ENCODE measurements around the gene HOXD12.

The HOXD12 gene

DNA sequence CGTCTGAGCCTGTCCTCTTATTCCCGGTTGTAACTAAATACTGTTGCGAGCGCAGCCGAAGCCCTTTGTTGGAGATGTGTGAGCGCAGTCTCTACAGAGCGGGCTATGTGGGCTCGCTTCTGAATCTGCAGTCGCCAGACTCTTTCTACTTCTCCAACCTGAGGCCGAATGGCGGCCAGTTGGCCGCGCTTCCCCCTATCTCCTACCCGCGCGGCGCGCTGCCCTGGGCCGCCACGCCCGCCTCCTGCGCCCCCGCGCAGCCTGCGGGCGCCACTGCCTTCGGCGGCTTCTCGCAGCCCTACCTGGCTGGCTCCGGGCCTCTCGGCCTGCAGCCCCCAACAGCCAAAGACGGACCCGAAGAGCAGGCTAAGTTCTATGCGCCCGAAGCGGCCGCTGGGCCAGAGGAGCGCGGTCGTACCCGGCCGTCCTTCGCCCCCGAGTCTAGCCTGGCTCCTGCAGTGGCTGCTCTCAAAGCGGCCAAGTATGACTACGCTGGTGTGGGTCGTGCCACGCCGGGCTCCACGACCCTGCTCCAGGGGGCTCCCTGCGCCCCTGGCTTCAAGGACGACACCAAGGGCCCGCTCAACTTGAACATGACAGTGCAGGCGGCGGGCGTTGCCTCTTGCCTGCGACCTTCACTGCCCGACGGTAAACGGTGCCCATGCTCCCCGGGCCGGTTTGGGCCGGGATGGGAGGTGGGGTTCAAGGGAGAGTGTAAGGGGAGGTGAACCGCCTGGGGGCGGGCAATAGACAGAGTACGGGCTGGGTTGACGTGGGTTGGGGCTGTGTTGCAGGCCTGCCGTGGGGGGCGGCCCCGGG is at the start of gene HOXD12:
HOXD12 (plus strand) TSS at position 68 of the 819 bp plus-strand sequence; CDS start at position 75, 7 bp downstream.
- H3K9ac ChIP-seq (ENCODE audit: low read length): no peak within 1 kb of the TSS
- H3K27ac ChIP-seq (ENCODE audit: low read depth, low read length): no peak within 1 kb of the TSS
- no peak within 1 kb of the TSS for H3K4me3 ChIP-seq (ENCODE audit: low read length)
- peaks cover 51% of the 10 kb centered on the region for H3K27me3 ChIP-seq (ENCODE audit: control insufficient read depth, insufficient read depth, low read length)
- peaks cover 2% of the 10 kb centered on the region for H3K4me1 ChIP-seq (ENCODE audit: control insufficient read depth, insufficient read depth, low read length)
- no peaks in the 10 kb centered on the region for H3K36me3 ChIP-seq (ENCODE audit: control insufficient read depth, insufficient read depth, low read length)

- no peaks in the 10 kb centered on the region for H3K27me3 ChIP-seq (ENCODE audit: control insufficient read depth, insufficient read depth, low read length)
- H3K27ac ChIP-seq (ENCODE audit: low read depth, low read length): no peak overlapping the region
- H3K36me3 ChIP-seq (ENCODE audit: control insufficient read depth, insufficient read depth, low read length): no peaks in the 10 kb centered on the region
- no peaks in the 10 kb centered on the region for H3K4me1 ChIP-seq (ENCODE audit: control insufficient read depth, insufficient read depth, low read length)
- H3K9ac ChIP-seq (ENCODE audit: low read length): no peak overlapping the region
- no peak overlapping the region for H3K4me3 ChIP-seq (ENCODE audit: low read length)
Observed at GRCh38 chr2:176056406-176056805, 43.2 kb upstream of the HOXD12 start.

GRCh38 chr2:176063958-176064357 is 35.6 kb upstream of the HOXD12 start:
- no peaks in the 10 kb centered on the region for H3K36me3 ChIP-seq (ENCODE audit: control insufficient read depth, insufficient read depth, low read length)
- no peak overlapping the region for H3K4me3 ChIP-seq (ENCODE audit: low read length)
- no peak overlapping the region for H3K9ac ChIP-seq (ENCODE audit: low read length)
- H3K27me3 ChIP-seq (ENCODE audit: control insufficient read depth, insufficient read depth, low read length): peaks cover 18% of the 10 kb centered on the region
- no peaks in the 10 kb centered on the region for H3K4me1 ChIP-seq (ENCODE audit: control insufficient read depth, insufficient read depth, low read length)
- no peak overlapping the region for H3K27ac ChIP-seq (ENCODE audit: low read depth, low read length)

DNA sequence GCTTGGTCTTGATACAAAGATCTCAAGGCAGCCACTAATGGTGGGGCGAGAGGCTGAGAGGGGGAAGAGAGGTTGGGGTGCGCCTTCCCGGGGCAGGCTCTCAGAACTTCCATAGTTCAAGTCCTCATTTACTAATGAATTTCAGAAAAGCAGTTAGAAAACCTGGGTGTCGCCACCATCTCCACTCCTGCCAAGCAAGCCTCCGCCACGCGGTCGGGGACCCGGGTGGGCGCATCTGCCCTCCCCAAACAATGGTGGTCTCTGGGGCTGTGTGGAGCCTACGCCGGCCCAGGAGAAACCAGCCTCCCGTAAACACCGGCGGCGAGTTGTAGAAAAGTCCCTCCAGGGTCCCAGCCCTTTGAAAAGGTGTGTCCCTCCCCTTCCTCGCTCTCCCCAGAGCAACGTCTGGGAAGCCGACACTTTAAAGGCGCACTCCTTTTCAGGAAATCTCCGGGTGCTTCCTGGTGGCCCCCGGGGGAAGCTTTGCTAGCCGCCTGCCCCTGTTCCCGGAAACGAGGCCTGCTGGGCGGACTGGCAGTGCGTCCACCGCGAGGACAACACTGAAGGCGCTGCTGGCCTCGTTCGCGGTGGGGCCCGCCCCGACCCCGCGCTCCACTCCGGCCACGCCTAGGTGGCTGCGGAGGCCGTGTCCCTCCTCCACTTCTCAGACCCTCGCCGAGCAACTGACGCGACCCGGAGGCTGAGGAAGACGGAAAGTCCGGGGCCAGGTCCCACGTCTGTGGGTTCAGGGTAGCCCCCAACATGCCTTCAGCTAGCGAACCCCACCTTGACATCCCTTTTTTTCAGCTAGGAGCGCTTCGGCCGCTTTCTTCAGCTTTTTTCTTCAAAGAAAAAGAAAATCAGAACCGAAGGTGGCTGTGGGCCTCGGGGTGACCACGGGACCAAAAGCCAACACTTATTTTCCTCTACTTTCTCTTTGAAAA is 32.7 kb upstream of the HOXD12 start:
- H3K27me3 ChIP-seq (ENCODE audit: control insufficient read depth, insufficient read depth, low read length): peaks cover 39% of the 10 kb centered on the region
- no peak overlapping the region for H3K9ac ChIP-seq (ENCODE audit: low read length)
- no peak overlapping the region for H3K27ac ChIP-seq (ENCODE audit: low read depth, low read length)
- H3K36me3 ChIP-seq (ENCODE audit: control insufficient read depth, insufficient read depth, low read length): no peaks in the 10 kb centered on the region
- H3K4me1 ChIP-seq (ENCODE audit: control insufficient read depth, insufficient read depth, low read length): no peaks in the 10 kb centered on the region
- peak overlapping the region; percentile 47 for H3K4me3 ChIP-seq (ENCODE audit: low read length)

- H3K27ac ChIP-seq (ENCODE audit: low read depth, low read length): no peak overlapping the region
- no peak overlapping the region for H3K9ac ChIP-seq (ENCODE audit: low read length)
- H3K4me3 ChIP-seq (ENCODE audit: low read length): peak overlapping the region; percentile 47
- peaks cover 42% of the 10 kb centered on the region for H3K27me3 ChIP-seq (ENCODE audit: control insufficient read depth, insufficient read depth, low read length)
- H3K4me1 ChIP-seq (ENCODE audit: control insufficient read depth, insufficient read depth, low read length): no peaks in the 10 kb centered on the region
- H3K36me3 ChIP-seq (ENCODE audit: control insufficient read depth, insufficient read depth, low read length): no peaks in the 10 kb centered on the region
Observed at GRCh38 chr2:176067589-176068418, 31.8 kb upstream of the HOXD12 start.

DNA sequence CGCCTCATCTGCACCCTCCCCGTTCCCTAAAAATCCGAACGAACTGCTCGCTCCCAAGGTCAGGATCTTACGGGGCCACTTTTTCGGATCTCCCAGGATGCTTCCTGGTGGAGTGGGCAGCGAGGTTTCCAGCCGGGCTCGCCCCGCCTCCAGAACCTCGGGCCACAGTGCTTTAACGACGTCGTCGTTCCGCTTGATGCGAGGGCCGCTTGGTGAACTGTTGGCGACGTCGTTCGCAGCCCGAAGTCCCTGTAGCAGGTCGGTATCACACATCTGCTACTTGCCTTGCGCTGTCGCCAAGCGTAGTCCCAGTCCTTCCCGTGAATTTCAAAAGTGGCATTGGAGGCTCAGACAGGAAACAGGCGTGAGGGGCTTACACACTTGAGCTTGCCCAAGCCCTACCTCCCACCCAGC is 31.2 kb upstream of the HOXD12 start:
- Histone ChIP-seq H3K27ac (ENCODE audit: low read depth, low read length) (no peak overlapping the region), H3K4me3 (ENCODE audit: low read length) (no peak overlapping the region), H3K36me3 (ENCODE audit: control insufficient read depth, insufficient read depth, low read length) (no peaks in the 10 kb centered on the region), H3K27me3 (ENCODE audit: control insufficient read depth, insufficient read depth, low read length) (peaks cover 48% of the 10 kb centered on the region), H3K9ac (ENCODE audit: low read length) (no peak overlapping the region), H3K4me1 (ENCODE audit: control insufficient read depth, insufficient read depth, low read length) (no peaks in the 10 kb centered on the region)

- H3K4me3 ChIP-seq (ENCODE audit: low read length): no peak overlapping the region
- H3K9ac ChIP-seq (ENCODE audit: low read length): no peak overlapping the region
- no peaks in the 10 kb centered on the region for H3K36me3 ChIP-seq (ENCODE audit: control insufficient read depth, insufficient read depth, low read length)
- H3K27me3 ChIP-seq (ENCODE audit: control insufficient read depth, insufficient read depth, low read length): peaks cover 59% of the 10 kb centered on the region
- H3K27ac ChIP-seq (ENCODE audit: low read depth, low read length): no peak overlapping the region
- no peaks in the 10 kb centered on the region for H3K4me1 ChIP-seq (ENCODE audit: control insufficient read depth, insufficient read depth, low read length)
Observed at GRCh38 chr2:176071330-176072291, 28.0 kb upstream of the HOXD12 start.

DNA sequence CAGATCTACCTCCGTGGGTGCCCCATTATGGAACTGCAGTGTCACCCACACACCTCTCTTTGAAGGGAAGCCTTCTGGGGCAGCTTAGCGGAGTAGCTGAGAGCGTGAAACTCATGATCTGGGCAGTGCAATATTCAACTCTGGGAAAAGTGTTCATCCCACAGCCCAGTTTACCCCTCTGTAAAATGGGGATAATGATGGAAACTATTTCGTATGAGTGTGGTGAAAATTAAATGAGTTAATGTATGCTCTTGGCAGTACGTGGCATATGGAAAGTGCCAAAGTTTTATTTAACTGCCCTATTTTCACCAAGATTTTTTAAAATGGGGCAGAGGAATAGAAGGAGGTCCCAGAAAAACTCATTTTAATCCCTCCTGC is 27.3 kb upstream of the HOXD12 start:
- peaks cover 58% of the 10 kb centered on the region for H3K27me3 ChIP-seq (ENCODE audit: control insufficient read depth, insufficient read depth, low read length)
- H3K4me3 ChIP-seq (ENCODE audit: low read length): no peak overlapping the region
- H3K4me1 ChIP-seq (ENCODE audit: control insufficient read depth, insufficient read depth, low read length): no peaks in the 10 kb centered on the region

GRCh38 chr2:176072951-176073904 is 26.4 kb upstream of the HOXD12 start:
- Histone ChIP-seq H3K9ac (ENCODE audit: low read length) (no peak overlapping the region), H3K4me1 (ENCODE audit: control insufficient read depth, insufficient read depth, low read length) (no peaks in the 10 kb centered on the region), H3K27me3 (ENCODE audit: control insufficient read depth, insufficient read depth, low read length) (peaks cover 55% of the 10 kb centered on the region), H3K4me3 (ENCODE audit: low read length) (no peak overlapping the region), H3K36me3 (ENCODE audit: control insufficient read depth, insufficient read depth, low read length) (no peaks in the 10 kb centered on the region), H3K27ac (ENCODE audit: low read depth, low read length) (no peak overlapping the region)

More for the DNA sequence above, 27.3 kb upstream of the HOXD12 start:
- no peak overlapping the region for H3K27ac ChIP-seq (ENCODE audit: low read depth, low read length)
- no peaks in the 10 kb centered on the region for H3K36me3 ChIP-seq (ENCODE audit: control insufficient read depth, insufficient read depth, low read length)
- H3K9ac ChIP-seq (ENCODE audit: low read length): no peak overlapping the region

GRCh38 chr2:176074919-176075425 is 24.6 kb upstream of the HOXD12 start:
- Histone ChIP-seq H3K4me3 (ENCODE audit: low read length) (no peak overlapping the region), H3K27ac (ENCODE audit: low read depth, low read length) (no peak overlapping the region), H3K36me3 (ENCODE audit: control insufficient read depth, insufficient read depth, low read length) (no peaks in the 10 kb centered on the region), H3K4me1 (ENCODE audit: control insufficient read depth, insufficient read depth, low read length) (no peaks in the 10 kb centered on the region), H3K9ac (ENCODE audit: low read length) (no peak overlapping the region), H3K27me3 (ENCODE audit: control insufficient read depth, insufficient read depth, low read length) (peaks cover 60% of the 10 kb centered on the region)

Data from rectal smooth muscle tissue (tissue), 1 donor.